GM19452 (cell line): ENCODE data around the gene ARRB1.

Source experiments
- ATAC-seq: cut with Tn5 transposase; IDR thresholded peaks from one replicate; pipeline ENCODE4 v1.9.1; 2021; ENCODE audit not compliant: unreplicated experiment

ARRB1 gene

DNA sequence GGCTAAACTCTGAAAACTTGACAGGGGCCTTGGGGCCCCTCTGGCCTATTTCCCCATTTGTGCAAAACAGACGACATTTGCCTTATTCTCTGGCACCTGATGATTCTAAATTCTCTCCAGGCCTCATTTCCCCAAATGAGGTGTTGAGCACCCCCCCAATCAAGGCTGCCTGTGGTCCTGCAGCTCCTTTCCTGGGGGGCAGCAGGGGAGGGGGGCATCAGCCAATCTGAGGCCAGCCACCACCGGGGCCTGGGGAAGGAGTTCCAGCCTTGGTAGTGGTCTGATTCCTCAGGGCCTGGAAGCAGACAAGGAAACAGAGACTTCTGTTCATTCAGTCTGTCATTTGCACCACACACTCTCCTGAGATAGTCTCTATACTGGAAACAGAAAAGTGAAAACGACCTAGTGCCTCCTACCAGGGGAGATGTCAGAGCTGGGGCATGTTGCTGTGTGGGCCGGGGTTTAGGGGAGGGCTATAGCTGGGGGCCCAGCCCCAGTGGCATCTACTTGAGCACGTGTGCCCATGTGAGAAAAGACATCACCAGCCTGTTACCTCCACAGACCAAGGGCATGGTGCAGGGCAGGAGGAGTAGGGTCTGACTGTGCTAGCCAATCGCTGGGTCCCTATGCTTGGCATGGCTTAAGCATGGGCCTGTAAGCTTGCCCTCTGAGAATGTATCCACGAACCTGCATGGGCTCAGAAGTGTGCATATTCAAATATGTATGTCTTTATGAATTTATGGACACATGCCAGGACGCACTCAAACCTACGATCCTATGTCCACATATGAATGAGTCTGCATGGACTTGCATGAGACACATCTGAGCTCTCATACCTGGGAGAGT is 112.6 kb downstream of the ARRB1 start:
- ATAC-seq: no peak

DNA sequence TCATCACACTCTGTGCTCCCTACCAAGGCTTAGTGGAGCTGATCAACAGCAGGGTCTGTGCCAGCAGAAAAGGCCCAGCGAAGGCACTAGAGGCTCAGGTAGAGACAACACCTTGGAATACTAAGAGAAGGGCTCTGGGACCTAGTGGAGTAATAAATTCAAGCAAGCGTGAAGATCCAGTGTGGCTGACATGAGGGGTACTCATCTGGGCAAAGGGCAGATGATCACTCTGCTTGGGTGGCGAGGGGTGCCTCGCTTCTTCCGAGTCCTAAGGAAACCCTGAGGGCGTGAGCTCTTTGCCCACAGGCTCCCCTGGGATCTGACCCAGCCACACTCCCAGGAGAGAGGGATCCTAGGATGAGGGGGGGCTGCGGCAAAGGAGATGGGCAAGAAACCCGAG is 114.4 kb downstream of the ARRB1 start:
- no peak for ATAC-seq

DNA sequence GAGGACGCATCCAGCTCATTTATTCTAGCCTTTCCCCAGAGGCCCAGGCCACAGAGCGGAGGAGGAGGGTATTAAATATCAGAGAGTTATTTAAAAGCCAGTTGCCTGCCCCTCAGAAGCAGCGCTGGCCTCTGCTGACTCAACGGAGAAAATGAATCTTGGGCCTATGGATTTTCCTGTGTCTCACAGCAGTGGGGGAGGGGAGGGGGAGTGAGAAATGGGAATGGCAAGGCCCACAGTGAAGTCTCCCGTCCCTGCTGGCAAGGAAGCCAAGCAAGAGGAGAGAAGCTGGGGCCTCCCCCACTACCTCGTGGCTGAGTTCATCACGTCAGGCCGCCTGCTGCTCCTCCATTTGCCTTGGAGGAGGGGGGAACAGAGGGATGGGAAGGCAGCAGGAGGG is 115.4 kb downstream of the ARRB1 start:
- ATAC-seq: no peak

GRCh38 chr11:75233754-75234172 is 117.7 kb downstream of the ARRB1 start:
- ATAC-seq: no peak

DNA sequence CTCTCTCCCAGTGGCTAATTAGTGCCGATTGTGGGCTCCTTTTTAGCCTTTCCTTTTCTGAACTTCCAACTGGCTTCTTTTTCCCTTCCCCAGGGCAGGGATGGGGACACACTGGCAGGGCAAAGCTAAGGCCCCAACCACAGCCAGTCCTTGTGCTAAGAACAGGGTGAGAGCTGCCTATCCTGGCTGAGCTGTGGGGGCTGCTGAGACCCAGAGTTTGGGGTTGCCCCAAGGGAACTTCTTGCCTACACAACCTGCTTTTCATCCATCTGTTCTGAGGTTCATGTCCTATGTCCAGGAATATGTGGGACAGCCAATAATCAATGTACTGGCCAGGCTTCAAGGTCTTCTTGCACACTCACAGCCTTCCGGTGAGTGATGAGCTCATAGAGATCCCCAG is 120.8 kb downstream of the ARRB1 start:
- no peak for ATAC-seq

GRCh38 chr11:75229466-75229865 is 122.0 kb downstream of the ARRB1 start:
- ATAC-seq: no peak

DNA sequence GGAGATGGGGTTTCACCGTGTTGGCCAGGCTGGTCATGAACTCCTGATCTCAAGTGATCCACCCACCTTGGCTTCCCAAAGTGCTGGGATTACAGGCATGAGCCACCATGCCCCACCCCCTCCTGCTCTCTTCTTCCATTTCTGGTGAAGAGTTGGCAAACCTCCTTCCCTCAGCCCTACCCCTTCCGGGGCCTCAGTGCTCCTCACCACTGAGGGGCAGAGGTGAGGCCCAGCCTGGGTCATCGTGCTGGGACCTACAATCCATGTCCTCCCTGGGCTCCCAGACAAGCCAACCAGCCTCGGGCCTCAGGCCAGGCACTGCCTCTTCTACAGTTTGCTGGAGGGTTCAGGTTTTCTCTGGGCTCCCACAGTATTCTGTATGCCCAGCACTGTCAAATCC is 125.7 kb downstream of the ARRB1 start:
- ATAC-seq: no peak

DNA sequence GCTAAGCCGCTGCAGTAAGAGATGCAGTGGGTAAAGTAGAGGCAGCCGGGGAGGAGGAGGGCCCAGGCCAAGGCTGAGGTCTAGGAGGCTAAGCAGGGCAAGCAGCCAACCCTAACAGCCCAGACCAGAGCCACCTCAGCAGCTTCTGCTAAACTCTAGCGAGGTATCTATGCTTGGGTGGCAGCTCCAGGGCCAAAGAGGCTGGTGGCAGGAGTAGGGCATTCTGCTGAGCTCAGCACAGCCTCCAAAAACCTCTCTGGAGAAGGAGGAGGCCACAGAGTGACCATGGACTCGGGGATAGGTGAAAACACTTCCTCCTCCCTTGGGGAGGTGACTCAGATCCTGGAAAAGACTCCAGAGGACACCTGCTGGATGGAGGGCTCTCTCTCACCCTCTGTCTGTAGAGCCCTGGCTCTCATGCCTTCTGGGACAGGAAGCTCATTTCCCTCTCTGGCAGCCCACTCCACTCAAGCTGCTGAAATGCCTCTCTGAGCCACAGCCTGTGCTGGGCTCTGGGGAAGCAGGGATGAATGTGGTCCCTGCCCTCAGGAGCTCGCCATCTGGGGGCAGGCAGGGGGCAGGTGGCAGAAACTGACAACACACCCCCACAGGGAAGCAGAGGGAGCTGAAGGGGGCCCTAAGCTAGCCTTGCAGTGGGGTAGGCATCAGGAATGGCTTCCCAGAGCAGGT is 127.4 kb downstream of the ARRB1 start:
- no peak for ATAC-seq

- ATAC-seq: no peak
These were observed 131.6 kb downstream of the ARRB1 start for GRCh38 chr11:75219869-75220268.

DNA sequence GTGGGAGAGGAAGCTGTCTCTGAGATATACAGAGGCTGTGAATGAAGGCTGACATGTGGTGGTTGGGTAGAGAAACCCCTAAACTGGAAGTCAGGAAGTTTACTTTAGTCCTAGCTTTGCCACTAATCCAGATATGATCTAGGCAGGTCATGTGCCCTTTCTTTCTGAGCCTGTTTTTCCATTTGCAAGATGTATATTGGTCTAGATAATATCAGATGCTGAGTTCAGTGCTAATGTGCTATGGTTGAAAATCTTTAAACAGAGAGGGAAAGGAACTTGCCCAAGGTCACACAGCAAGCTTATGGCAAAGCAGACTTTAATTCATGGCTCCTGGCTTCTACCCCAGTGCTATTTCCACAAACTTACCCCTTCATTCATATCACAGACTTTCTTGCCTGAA is 136.6 kb downstream of the ARRB1 start:
- ATAC-seq: no peak

DNA sequence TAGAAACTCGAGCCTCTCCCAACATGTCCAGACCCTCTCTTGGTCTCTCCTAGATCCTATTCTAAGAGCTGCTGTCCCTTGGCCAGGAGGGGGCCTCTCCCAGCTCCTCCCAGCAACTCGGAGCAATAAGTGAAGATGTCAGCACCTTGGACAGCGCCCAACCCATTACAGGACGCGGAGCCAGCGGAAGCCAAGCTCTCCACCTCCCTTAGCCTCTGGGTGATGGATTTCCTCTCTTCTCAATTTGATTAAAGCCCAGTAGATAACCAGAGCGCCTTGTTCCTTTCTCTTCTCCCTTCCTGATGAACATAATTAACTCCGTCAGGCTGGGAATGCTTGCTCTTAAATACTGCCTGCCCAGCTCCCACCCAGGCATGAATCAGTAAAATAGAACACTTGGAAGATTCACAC is 137.0 kb downstream of the ARRB1 start:
- ATAC-seq: no peak
